HEK293T (cell line): ENCODE measurements around the gene CASTOR1.

Source experiments
- ARNT ChIP-seq: fragments of 450-650 bp; IDR thresholded peaks from 2 replicates; pipeline ENCODE4 v1.6.1; 2017; ENCODE audit warnings: mild to moderate bottlenecking
- BHLHE40 ChIP-seq: fragments of 450-650 bp; IDR thresholded peaks from 2 replicates; pipeline ENCODE4 v1.6.1; 2016; ENCODE audit warnings: mild to moderate bottlenecking, moderate library complexity, borderline replicate concordance
- ELF4 ChIP-seq: fragments of 450-650 bp; IDR thresholded peaks from 2 replicates; pipeline ENCODE4 v1.6.1; 2017; ENCODE audit warnings: antibody characterized with exemption
- FOXA1 ChIP-seq: fragments of 450-650 bp; IDR thresholded peaks from 2 replicates; pipeline ENCODE4 v1.6.1; 2016; ENCODE audit warnings: mild to moderate bottlenecking
- HDGF ChIP-seq: fragments of 450-650 bp; IDR thresholded peaks from 2 replicates; pipeline ENCODE4 v1.6.1; 2017; ENCODE audit warnings: antibody characterized with exemption, borderline replicate concordance
- PKNOX1 ChIP-seq: fragments of 450-650 bp; IDR thresholded peaks from 2 replicates; pipeline ENCODE4 v1.6.1; 2016
- SP1 ChIP-seq: fragments of 450-650 bp; IDR thresholded peaks from 2 replicates; pipeline ENCODE4 v1.6.1; 2017
- TARDBP ChIP-seq: fragments of 450-650 bp; IDR thresholded peaks from 2 replicates; pipeline ENCODE4 v1.6.1; 2016
- ZNF384 ChIP-seq: fragments of 450-650 bp; IDR thresholded peaks from 2 replicates; pipeline ENCODE4 v1.6.1; 2016

GRCh38 chr22:30289980-30290313 is 642 bp upstream of the CASTOR1 start:
- TF ChIP-seq FOXA1: no peak
- TF ChIP-seq BHLHE40: no peak
- TF ChIP-seq SP1: no peak
- TF ChIP-seq HDGF: no peak
- no peak for TF ChIP-seq PKNOX1
- TF ChIP-seq TARDBP: no peak
- no peak for TF ChIP-seq ZNF384
- TF ChIP-seq ARNT: no peak
- no peak for TF ChIP-seq ELF4
